Keratinocyte (primary cell): ENCODE results near the gene ATMIN. TPM values are rescaled to one million over a fixed set of nuclear protein-coding genes. Genes with fewer than 3 reads are reported as not detected.

Experiments
- DNase-seq: peaks from one replicate; pipeline ENCODE4 v3.0.0-alpha.2; 2011; ENCODE audit warnings: low read depth, missing footprints, low spot score
- FAIRE-seq: peaks from 2 replicates; lab custom pipeline; 2011; peaks lifted over from hg19 to GRCh38; lab: Jason Lieb, UNC
- H2AFZ ChIP-seq: 2 replicates; pipeline ENCODE4 v1.6.0; 2012; ENCODE audit warnings: low read length, control low read depth, inconsistent platforms; ENCODE audit not compliant: control insufficient read depth
- H3K27ac ChIP-seq: 2 replicates; pipeline ENCODE4 v1.5.1; 2011; ENCODE audit warnings: low read length; ENCODE audit not compliant: control insufficient read depth, insufficient read depth
- H3K27me3 ChIP-seq: 3 replicates; pipeline ENCODE4 v1.6.0; 2011; ENCODE audit warnings: low read length; ENCODE audit not compliant: control insufficient read depth, insufficient read depth; ENCODE audit errors: extremely low read depth
- H3K36me3 ChIP-seq, 2 experiments: 2 replicates in 1 of 2; 3 replicates in 1 of 2; pipeline ENCODE4 v1.5.1; 2011; ENCODE audit warnings: low read length in 2 of 2, mild to moderate bottlenecking in 1 of 2; ENCODE audit not compliant: control insufficient read depth in 2 of 2, insufficient read depth in 2 of 2; ENCODE audit errors: extremely low read depth in 1 of 2
- H3K4me1 ChIP-seq: 3 replicates; pipeline ENCODE4 v1.5.1; 2011; ENCODE audit warnings: low read length; ENCODE audit not compliant: control insufficient read depth, insufficient read depth; ENCODE audit errors: extremely low read depth
- H3K4me2 ChIP-seq: 3 replicates; pipeline ENCODE4 v1.6.0; 2011; ENCODE audit warnings: low read depth, low read length; ENCODE audit not compliant: control insufficient read depth, insufficient read depth; ENCODE audit errors: extremely low read depth
- H3K4me3 ChIP-seq, 3 experiments: fragments of 200-600 bp in 1 of 3; sonication (generic) in 1 of 3; 2 replicates in 2 of 3; 3 replicates in 1 of 3; pipeline ENCODE4 v1.5.1; 2011 to 2016; ENCODE audit warnings: low read length in 3 of 3, mild to moderate bottlenecking in 3 of 3, control low read depth in 2 of 3, inconsistent platforms in 1 of 3, low read depth in 1 of 3, mixed read lengths in 1 of 3, mixed run types in 1 of 3, moderate library complexity in 1 of 3; ENCODE audit not compliant: control insufficient read depth in 2 of 3, insufficient read depth in 2 of 3; ENCODE audit errors: extremely low read depth in 1 of 3
- H3K79me2 ChIP-seq: 2 replicates; pipeline ENCODE4 v1.6.0; 2012; ENCODE audit warnings: low read length; ENCODE audit not compliant: control insufficient read depth, insufficient read depth
- H3K9ac ChIP-seq: 3 replicates; pipeline ENCODE4 v1.6.0; 2011; ENCODE audit warnings: low read length; ENCODE audit not compliant: control insufficient read depth, insufficient read depth; ENCODE audit errors: extremely low read depth
- H3K9me1 ChIP-seq: 3 replicates; pipeline ENCODE4 v1.6.0; 2011; ENCODE audit warnings: low read length; ENCODE audit not compliant: control insufficient read depth, insufficient read depth; ENCODE audit errors: extremely low read depth
- H3K9me3 ChIP-seq: 2 replicates; pipeline ENCODE4 v1.5.1; 2012; ENCODE audit warnings: low read depth, low read length; ENCODE audit not compliant: control insufficient read depth
- H4K20me1 ChIP-seq: 3 replicates; pipeline ENCODE4 v1.6.0; 2011; ENCODE audit warnings: low read length; ENCODE audit not compliant: control insufficient read depth, insufficient read depth; ENCODE audit errors: extremely low read depth
- CTCF ChIP-seq, 3 experiments: IDR thresholded peaks in 1 of 3; conservative IDR thresholded peaks in 1 of 3; optimal IDR thresholded peaks in 1 of 3; 2 replicates in 2 of 3; 3 replicates in 1 of 3; pipeline versions ENCODE3 to v1.5.1; 2011; ENCODE audit warnings: low read length in 3 of 3, mild to moderate bottlenecking in 3 of 3, moderate library complexity in 2 of 3, control low read depth in 1 of 3, inconsistent platforms in 1 of 3; ENCODE audit not compliant: insufficient read depth in 2 of 3; ENCODE audit errors: extremely low read depth in 1 of 3
- EZH2 ChIP-seq: IDR thresholded peaks from one replicate; pipeline ENCODE4 v1.6.1; 2012; ENCODE audit warnings: inconsistent platforms, mild to moderate bottlenecking, low read length, moderate library complexity
- dilution Hi-C: fragments of 300-500 bp; cut with MboI; formaldehyde crosslinking; loops from one replicate; pipeline ENCODE4 v1.7.0; 2020; ENCODE audit warnings: low sequenced_read_pairs; ENCODE audit not compliant: extremely low pct_ligation_motif_present
- polyA minus RNA-seq, 3 experiments: library from RNA; depleted of rRNA, polyadenylated mRNA; stranded (reverse); fragments of >200 nt; gene quantifications; 1 replicate in 1 of 3; 2 replicates in 1 of 3; 3 replicates in 1 of 3; pipeline ENCODE4 v1.2.3, GENCODE V29; 2011
- polyA plus RNA-seq, 5 experiments: library from polyadenylated mRNA; depleted of rRNA in 3 of 5; stranded (reverse) in 3 of 5; stranded (forward) in 1 of 5; unstranded in 1 of 5; fragments of >200 nt; gene quantifications; 1 replicate in 1 of 5; 2 replicates in 3 of 5; 3 replicates in 1 of 5; pipeline versions ENCODE4 v1.2.1 to v1.2.3, GENCODE V29; 2011 to 2012; ENCODE audit warnings: missing spikeins in 2 of 5, low read depth in 1 of 5, low replicate concordance in 1 of 5

Gene ATMIN
- polyA plus RNA-seq = 29.9 to 32.0 TPM (median 31.2 TPM) in 3 replicates
- polyA plus RNA-seq (2011; ENCODE audit: low read depth) = 125 TPM
- polyA plus RNA-seq (2011; cell fraction: cytosol; rRNA removed) = 22.2 and 44.5 TPM in 2 replicates
- 16.1 and 17.4 TPM in 2 replicates for polyA plus RNA-seq (2011; cell fraction: nucleus; rRNA removed)
- 21.9 and 29.4 TPM in 2 replicates for polyA plus RNA-seq (2012; ENCODE audit: low replicate concordance)
- 16.7 to 41.3 TPM (median 39.4 TPM) in 3 replicates for polyA minus RNA-seq
- 33.8 TPM for polyA minus RNA-seq (2011; cell fraction: cytosol; rRNA and poly(A)+ RNA removed)
- polyA minus RNA-seq (2011; cell fraction: nucleus; rRNA and poly(A)+ RNA removed) = 10.3 and 23.6 TPM in 2 replicates

- Histone ChIP-seq H3K36me3 (peaks cover 0 to 3% of the 10 kb centered on the region in 2 experiments), H3K27ac (peak within 1 kb of the TSS; percentile 74), H3K4me2 (peak within 1 kb of the TSS; percentile 97), H3K9me1 (no peaks in the 10 kb centered on the region), H3K79me2 (peaks cover 31% of the 10 kb centered on the region), H4K20me1 (no peaks in the 10 kb centered on the region), H3K9ac (peak within 1 kb of the TSS; percentile 82), H3K27me3 (no peaks in the 10 kb centered on the region), H2AFZ (peak within 1 kb of the TSS; percentile 50), H3K9me3 (no peaks in the 10 kb centered on the region), H3K4me3 (peak within 1 kb of the TSS; percentile 74 to 89 (median 88)), H3K4me1 (peaks cover 12% of the 10 kb centered on the region)
- no peak for TF ChIP-seq EZH2
- peak; percentile 91 to 96 (median 92) for TF ChIP-seq CTCF (optimal IDR thresholded peaks at IDR 0.05 in 1 of 3, IDR thresholded peaks at IDR 0.05 in 1 of 3, conservative IDR thresholded peaks at IDR 0.05 in 1 of 3; ENCODE audit: extremely low read depth in 1 of 3, insufficient read depth in 2 of 3, low read length in 3 of 3)
- FAIRE-seq (no peak), DNase-seq (peak; percentile 49)
- dilution Hi-C loops = no loop called here
Observed at GRCh38 chr16:81035398-81035974, at the start of gene ATMIN. Gene ATMIN, plus strand, starts transcription at chr16:81035842. Its CDS starts 29 bp downstream, at chr16:81035871.

- Histone ChIP-seq H3K9ac (no peak overlapping the region), H3K27me3 (no peaks in the 10 kb centered on the region), H3K9me3 (no peaks in the 10 kb centered on the region), H3K79me2 (peaks cover 37% of the 10 kb centered on the region), H3K9me1 (no peaks in the 10 kb centered on the region), H3K4me2 (no peak overlapping the region), H3K36me3 (peaks cover 0 to 6% of the 10 kb centered on the region in 2 experiments), H3K27ac (no peak overlapping the region), H3K4me1 (no peaks in the 10 kb centered on the region), H4K20me1 (no peaks in the 10 kb centered on the region), H3K4me3 (no peak overlapping the region), H2AFZ (no peak overlapping the region)
- dilution Hi-C loops = no loop called here
- TF ChIP-seq CTCF (optimal IDR thresholded peaks at IDR 0.05 in 1 of 3, IDR thresholded peaks at IDR 0.05 in 1 of 3, conservative IDR thresholded peaks at IDR 0.05 in 1 of 3; ENCODE audit: extremely low read depth in 1 of 3, insufficient read depth in 2 of 3, low read length in 3 of 3) (no peak), EZH2 (no peak)
- no peak for FAIRE-seq
- no peak for DNase-seq
Observed at GRCh38 chr16:80986557-80986956, 49.1 kb upstream of the ATMIN start.
